GM12892 (cell line): ENCODE results near the gene CDC5L.

Source experiments
- POLR2A ChIP-seq: IDR thresholded peaks from 2 replicates; pipeline ENCODE4 v1.6.1; 2011; ENCODE audit warnings: low read depth, low read length, control low read depth
- TAF1 ChIP-seq: IDR thresholded peaks from 2 replicates; pipeline ENCODE4 v1.6.1; 2011; ENCODE audit warnings: low read depth, mild to moderate bottlenecking, control low read depth, low read length, borderline replicate concordance

DNA sequence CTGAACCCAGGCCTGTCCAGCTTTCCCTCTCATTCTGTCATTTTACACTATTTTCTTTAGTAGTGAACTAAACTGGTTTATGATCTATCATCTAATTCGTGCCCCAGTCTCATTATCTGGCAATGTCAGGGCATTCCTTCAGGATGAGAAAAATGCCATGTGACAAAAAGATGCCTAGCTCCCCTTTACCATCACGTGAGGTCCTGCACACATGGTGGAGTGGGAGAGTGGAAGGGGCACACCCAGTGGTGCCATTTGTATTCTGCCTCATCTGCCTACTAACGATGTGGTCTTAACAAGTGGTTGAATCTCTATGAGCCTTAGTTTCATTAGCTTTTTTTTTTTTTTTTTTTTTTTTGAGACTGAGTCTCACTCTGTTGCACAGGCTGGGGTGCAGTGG is 41.2 kb downstream of the CDC5L start:
- TF ChIP-seq TAF1 (no peak), POLR2A (no peak)
